ENCODE results near the gene NEDD4L. TPM values are rescaled to one million over a fixed set of nuclear protein-coding genes. Genes with fewer than 3 reads are reported as not detected.

NEDD4L gene
- total and polyA plus RNA-seq, 7 donors: 52.0 to 104 (median 57.4) TPM

GRCh38 chr18:58051765-58052460 is 7.9 kb downstream of the NEDD4L start:
- H3K27me3 ChIP-seq: no peaks in the 10 kb centered on the region
- intact Hi-C loops (cut with DNase I): no loop called here
- H3K4me3 ChIP-seq: no peak overlapping the region
- H3K36me3 ChIP-seq: no peaks in the 10 kb centered on the region
- 43 to 61% methylated on average over 4 of the region's 4 CpGs for WGBS, 2 donors
- no peak for DNase-seq
- H3K27ac ChIP-seq: no peak overlapping the region
- no peaks in the 10 kb centered on the region for H3K9me3 ChIP-seq
- peaks cover 0 to 17% (median 3%) of the 10 kb centered on the region in 4 donors for H3K4me1 ChIP-seq
- no peak for TF ChIP-seq EP300 (IDR thresholded peaks at IDR 0.05)

GRCh38 chr18:58052960-58053359 is 8.9 kb downstream of the NEDD4L start:
- H3K9me3 ChIP-seq: no peaks in the 10 kb centered on the region
- DNase-seq: no peak
- no peaks in the 10 kb centered on the region for H3K27me3 ChIP-seq
- H3K27ac ChIP-seq: no peak overlapping the region
- intact Hi-C loops (cut with DNase I): no loop called here
- 65 to 79% methylated on average over 3 of the region's 3 CpGs for WGBS, 2 donors
- no peak overlapping the region for H3K4me3 ChIP-seq
- H3K4me1 ChIP-seq: peaks cover 0 to 7% (median 0%) of the 10 kb centered on the region in 4 donors
- H3K36me3 ChIP-seq: no peaks in the 10 kb centered on the region
- TF ChIP-seq EP300 (IDR thresholded peaks at IDR 0.05) (no peak), POLR2AphosphoS5 (IDR thresholded peaks at IDR 0.05) (no peak), CTCF (IDR thresholded peaks at IDR 0.05) (no peak), POLR2A (IDR thresholded peaks at IDR 0.05) (no peak)

- H3K27ac ChIP-seq: no peak overlapping the region
- no peaks in the 10 kb centered on the region for H3K36me3 ChIP-seq
- H3K4me3 ChIP-seq: no peak overlapping the region
These were observed 10.2 kb downstream of the NEDD4L start for GRCh38 chr18:58054041-58054781.

GRCh38 chr18:58055890-58056558 is 12.0 kb downstream of the NEDD4L start:
- Histone ChIP-seq H3K27ac (no peak overlapping the region), H3K27me3 (no peaks in the 10 kb centered on the region), H3K4me1 (peaks cover 0 to 6% (median 0%) of the 10 kb centered on the region in 4 donors), H3K4me3 (no peak overlapping the region), H3K9me3 (no peaks in the 10 kb centered on the region), H3K36me3 (no peaks in the 10 kb centered on the region)
- TF ChIP-seq POLR2AphosphoS5 (IDR thresholded peaks at IDR 0.05) (no peak), EP300 (IDR thresholded peaks at IDR 0.05) (no peak), CTCF (IDR thresholded peaks at IDR 0.05) (no peak), POLR2A (IDR thresholded peaks at IDR 0.05) (no peak)
- DNase-seq: no peak
- intact Hi-C loops (cut with DNase I): no loop called here
- WGBS, 2 donors: 70 to 84% methylated on average over 4 of the region's 4 CpGs

More at GRCh38 chr18:58054041-58054781, 10.2 kb downstream of the NEDD4L start:
- Histone ChIP-seq H3K4me1 (peaks cover 0 to 6% (median 0%) of the 10 kb centered on the region in 4 donors), H3K9me3 (no peaks in the 10 kb centered on the region), H3K27me3 (no peaks in the 10 kb centered on the region)
- intact Hi-C loops (cut with DNase I): no loop called here
- no peak for DNase-seq
- TF ChIP-seq CTCF (IDR thresholded peaks at IDR 0.05) (no peak), POLR2AphosphoS5 (IDR thresholded peaks at IDR 0.05) (no peak), POLR2A (IDR thresholded peaks at IDR 0.05) (no peak), EP300 (IDR thresholded peaks at IDR 0.05) (no peak)
- 80 to 81% methylated on average over 8 of the region's 8 CpGs for WGBS, 2 donors

GRCh38 chr18:58056852-58057251 is 12.8 kb downstream of the NEDD4L start:
- Histone ChIP-seq H3K36me3 (no peaks in the 10 kb centered on the region), H3K9me3 (no peaks in the 10 kb centered on the region), H3K4me1 (peaks cover 0 to 4% (median 0%) of the 10 kb centered on the region in 4 donors), H3K27ac (no peak overlapping the region), H3K27me3 (no peaks in the 10 kb centered on the region), H3K4me3 (no peak overlapping the region)
- DNase-seq: no peak
- TF ChIP-seq CTCF (IDR thresholded peaks at IDR 0.05) (no peak), POLR2A (IDR thresholded peaks at IDR 0.05) (no peak), POLR2AphosphoS5 (IDR thresholded peaks at IDR 0.05) (no peak), EP300 (IDR thresholded peaks at IDR 0.05) (no peak)
- 91 to 93% methylated on average over 5 of the region's 5 CpGs for WGBS, 2 donors
- intact Hi-C loops (cut with DNase I): no loop called here

Measured in sigmoid colon (tissue), 7 donors.